Posterior cingulate gyrus (tissue), 11 donors: Measurements from ENCODE around the gene ERF.

Experiments used
- DNase-seq, 10 donors: peaks; one replicate each; pipeline versions ENCODE4 v3.0.0 to v3.0.0-alpha.2; 2020 to 2021; ENCODE audit warnings: mixed read lengths in 3 of 10
- intact Hi-C: fragments of 100-400 bp; cut with DNase I; formaldehyde crosslinking; loops from one replicate; pipeline ENCODE4 v1.15.1; 2023

The ERF gene

DNA sequence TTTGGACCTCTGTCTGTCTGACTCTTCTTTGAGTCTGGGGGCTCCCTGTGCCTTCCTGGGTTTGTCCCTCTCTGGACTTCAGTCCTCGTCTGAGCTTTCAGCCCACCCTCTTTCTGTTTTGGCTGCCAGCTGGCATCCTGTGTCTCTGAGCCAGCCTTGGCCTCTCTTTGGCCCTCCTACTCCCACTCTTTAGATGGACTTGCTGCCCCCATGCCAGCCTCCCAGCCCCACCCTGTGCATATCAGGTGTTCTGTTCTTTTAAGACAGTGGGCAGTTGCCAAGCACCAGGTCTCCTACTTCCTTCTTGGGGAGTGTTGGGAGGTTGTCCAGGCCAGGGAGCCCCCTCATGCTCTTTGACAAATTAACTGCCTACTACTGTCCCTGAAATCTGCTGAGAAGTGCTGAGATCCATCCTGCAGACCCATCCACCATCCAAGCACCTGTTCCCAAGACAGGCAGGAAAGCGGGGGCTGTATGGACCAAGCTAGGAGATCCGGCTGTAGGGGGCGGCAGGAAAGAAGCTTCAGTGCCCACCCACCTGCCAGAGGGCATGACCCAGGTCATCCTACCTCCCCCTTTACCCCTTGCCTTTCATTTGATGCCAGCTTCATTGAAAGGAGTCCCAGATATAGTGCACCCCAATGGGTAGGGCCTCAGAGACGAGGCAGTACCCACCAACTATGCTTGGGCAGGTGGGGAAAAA is 23.7 kb upstream of the ERF start:
- intact Hi-C loops, result loop anchor here (1.0 kb wide), 1 partner anchor 32 kb away; no protein-coding TSS in a partner anchor

GRCh38 chr19:42277821-42278451 is 23.0 kb upstream of the ERF start:
- peak in 2 of 10 donors; percentile 83 to 84 for DNase-seq
- intact Hi-C loops, result no loop called here

More for the DNA sequence above, 23.7 kb upstream of the ERF start:
- peak in 1 of 10 donors; percentile 77 for DNase-seq

DNA sequence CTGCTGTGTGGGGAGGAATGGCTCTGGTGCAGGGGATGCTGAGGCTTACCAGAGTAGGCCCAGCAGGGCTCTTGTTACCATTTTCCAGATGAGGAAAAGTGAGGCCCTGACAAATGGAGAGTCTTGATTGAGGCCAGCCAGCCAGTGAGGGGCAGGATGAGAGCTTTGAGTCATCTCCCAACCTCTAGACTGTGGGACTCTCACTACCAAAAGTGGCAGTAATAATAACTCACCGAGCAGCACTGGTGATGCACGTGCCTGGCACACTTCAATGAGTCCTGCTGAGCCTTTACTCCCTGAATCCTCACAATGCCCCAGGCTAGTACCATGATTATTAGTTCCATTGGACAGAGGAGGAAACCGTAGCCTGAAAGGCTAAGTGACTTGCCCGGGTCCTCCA is 21.9 kb upstream of the ERF start:
- no peak for DNase-seq
- intact Hi-C loops, result no loop called here

GRCh38 chr19:42276284-42276683 is 21.4 kb upstream of the ERF start:
- no peak for DNase-seq
- intact Hi-C loops, result no loop called here

GRCh38 chr19:42275517-42275916 is 20.6 kb upstream of the ERF start:
- no peak for DNase-seq
- intact Hi-C loops, result no loop called here

GRCh38 chr19:42275103-42275502 is 20.2 kb upstream of the ERF start:
- DNase-seq, result peak in 1 of 10 donors; percentile 87
- intact Hi-C loops, result no loop called here

GRCh38 chr19:42274065-42274682 is 19.2 kb upstream of the ERF start:
- DNase-seq, result no peak
- intact Hi-C loops, result no loop called here

- intact Hi-C loops, result no loop called here
- DNase-seq, result peak in 1 of 10 donors; percentile 34
Observed at GRCh38 chr19:42273407-42274064, 18.6 kb upstream of the ERF start.

GRCh38 chr19:42272989-42273406 is 18.1 kb upstream of the ERF start:
- intact Hi-C loops, result no loop called here
- DNase-seq, result peak in 1 of 10 donors; percentile 50

DNA sequence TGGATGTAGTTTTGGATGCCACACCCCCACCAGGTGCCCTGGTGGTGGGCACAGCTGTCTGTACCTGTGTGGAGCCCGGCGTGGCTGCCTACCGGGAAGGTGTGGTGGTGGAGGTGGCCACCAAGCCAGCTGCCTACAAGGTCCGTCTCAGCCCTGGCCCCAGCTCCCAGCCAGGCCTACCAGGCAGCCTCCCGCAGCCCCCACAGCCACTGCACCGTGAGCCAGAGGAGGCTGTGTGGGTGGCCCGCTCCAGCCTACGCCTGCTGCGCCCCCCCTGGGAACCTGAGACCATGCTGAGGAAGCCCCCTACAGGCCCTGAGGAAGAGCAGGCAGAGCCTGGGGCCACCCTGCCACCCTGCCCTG is 17.6 kb upstream of the ERF start:
- DNase-seq, result peak in 2 of 10 donors; percentile 45 to 73
- intact Hi-C loops, result no loop called here

- peak in 2 of 10 donors; percentile 68 to 80 for DNase-seq
- intact Hi-C loops, result no loop called here
Observed at GRCh38 chr19:42271861-42272534, 17.1 kb upstream of the ERF start.

DNA sequence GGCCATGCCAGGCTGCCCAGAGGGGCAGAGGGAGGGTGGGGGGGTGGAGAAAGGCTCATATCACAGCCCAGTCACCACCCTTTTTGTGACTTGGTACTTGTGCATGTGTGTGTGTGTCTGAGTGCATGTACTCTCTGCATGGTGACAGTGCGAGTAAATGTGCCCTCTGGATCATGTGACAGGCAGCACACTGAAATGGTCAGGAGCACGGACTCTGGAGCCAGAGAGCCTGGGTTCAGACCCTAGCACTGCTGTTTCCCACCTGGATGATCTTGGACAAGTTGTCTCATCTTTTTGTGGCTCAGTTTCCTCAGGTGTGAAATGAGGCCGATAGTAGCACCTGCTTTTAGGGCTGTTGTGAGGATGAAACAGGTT is 16.1 kb upstream of the ERF start:
- peak in 1 of 10 donors; percentile 82 for DNase-seq

GRCh38 chr19:42270346-42271044 is 15.6 kb upstream of the ERF start:
- intact Hi-C loops, result no loop called here
- peak in 6 of 10 donors; percentile 42 to 94 (median 64) for DNase-seq

More for the DNA sequence above, 16.1 kb upstream of the ERF start:
- intact Hi-C loops, result no loop called here

GRCh38 chr19:42269478-42270345 is 14.8 kb upstream of the ERF start:
- peak in 1 of 10 donors; percentile 74 for DNase-seq
- intact Hi-C loops, result no loop called here

DNA sequence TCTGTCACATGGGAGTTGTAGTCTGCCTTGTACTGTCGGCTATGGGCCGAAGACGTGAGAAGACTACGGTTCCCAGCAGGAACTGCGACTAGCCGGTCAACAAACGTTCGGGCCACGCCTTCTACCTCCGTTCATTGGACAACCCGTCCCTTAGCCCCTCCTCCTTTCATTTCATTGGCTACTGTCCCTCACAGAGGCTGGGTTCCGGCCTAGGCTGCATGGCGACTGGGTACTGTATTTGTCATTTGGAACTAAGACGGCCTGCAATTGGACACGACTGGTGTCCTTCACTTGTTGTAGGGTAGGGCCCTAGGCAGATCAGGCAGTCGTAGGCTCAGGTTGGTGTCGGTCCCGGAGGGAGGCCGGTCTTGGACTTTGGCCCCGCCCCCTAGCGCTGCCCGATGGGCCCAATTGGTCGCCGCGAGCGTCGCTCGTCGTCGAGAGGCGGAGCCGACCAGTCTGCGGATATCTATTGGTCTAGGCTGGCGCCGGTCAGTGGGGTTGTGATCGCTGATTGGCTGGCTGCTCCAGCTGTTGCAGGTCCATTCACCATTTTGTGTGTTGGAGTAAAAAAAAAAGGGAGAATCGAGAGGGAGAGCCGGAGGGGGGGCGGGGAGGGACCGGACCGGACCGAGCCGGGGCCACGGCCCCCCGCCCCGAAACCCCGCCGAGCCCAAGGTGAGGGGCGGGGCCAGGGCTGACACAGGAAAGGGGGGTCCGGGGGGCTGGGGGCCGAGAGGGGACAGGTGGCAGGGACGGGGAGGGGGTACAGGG is 14.0 kb upstream of the ERF start, which contains the start of gene CIC:
Gene CIC, plus strand, starts transcription at position 549 of the 774 bp plus-strand sequence. CDS start 2,532 bp downstream, outside the sequence.
- intact Hi-C loops, result no loop called here

GRCh38 chr19:42268142-42268703 is 13.3 kb upstream of the ERF start:
- intact Hi-C loops, result no loop called here
- DNase-seq, result peak; percentile 98 to 100 (median 99)

More for the DNA sequence above, 14.0 kb upstream of the ERF start, which contains the start of gene CIC:
- DNase-seq, result peak; percentile 98 to 100 (median 100)

DNA sequence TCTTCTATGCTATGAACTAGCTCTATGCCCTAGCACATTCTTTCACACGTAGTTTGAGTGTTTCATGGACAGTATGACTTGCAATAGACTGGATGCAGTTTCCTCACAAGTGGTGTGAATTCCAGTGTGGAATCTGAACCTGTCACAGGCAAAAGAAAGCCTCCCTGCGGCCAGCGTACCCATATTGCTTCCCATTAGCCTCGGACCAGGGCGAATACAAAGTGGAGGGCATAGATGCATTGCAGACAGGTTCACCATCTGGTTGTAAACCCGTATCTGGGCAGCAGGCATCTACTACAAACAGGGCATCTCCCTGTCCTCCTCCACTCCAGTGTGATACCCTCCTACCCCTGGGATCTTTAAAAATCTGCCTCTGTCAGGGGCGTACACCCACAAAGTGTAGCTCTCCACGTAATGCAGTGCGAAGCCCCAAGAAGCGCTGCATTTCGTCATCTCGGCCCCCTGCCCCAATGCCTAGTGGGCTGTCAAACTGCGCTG is 12.8 kb upstream of the ERF start:
- intact Hi-C loops, result no loop called here
- no peak for DNase-seq
